Sciatic nerve (tissue), 2 donors: ENCODE measurements around the gene UBE2E1. TPM values are rescaled to one million over a fixed set of nuclear protein-coding genes. Genes with fewer than 3 reads are reported as not detected.

Source experiments
- ATAC-seq: fragments of 200-7000 bp; cut with Tn5 transposase; one replicate; pipeline ENCODE4 v1.9.1; 2020; ENCODE audit warnings: mild to moderate bottlenecking, moderate library complexity
- DNase-seq: peaks from one replicate; pipeline ENCODE4 v3.0.0-alpha.2; 2020; ENCODE audit warnings: low spot score
- intact Hi-C: fragments of 100-400 bp; cut with DNase I; formaldehyde crosslinking; loops from one replicate; pipeline ENCODE4 v1.14.2; 2022
- total RNA-seq: library from RNA; stranded (reverse); fragmentation: NEBNext Ultra II Directional; extraction: Animal tissue kit (Norgen Biotek cat#: 25700); gene quantifications from one replicate; pipeline ENCODE4 v1.2.1, GENCODE V29; 2021
- donor health status: DM: no; HTN: no; CAD: no.
- donor health status: DM: no; HTN: no; CAD: no.

The UBE2E1 gene
- total RNA-seq, 1 donor from 2014 or later: 152 TPM

DNA sequence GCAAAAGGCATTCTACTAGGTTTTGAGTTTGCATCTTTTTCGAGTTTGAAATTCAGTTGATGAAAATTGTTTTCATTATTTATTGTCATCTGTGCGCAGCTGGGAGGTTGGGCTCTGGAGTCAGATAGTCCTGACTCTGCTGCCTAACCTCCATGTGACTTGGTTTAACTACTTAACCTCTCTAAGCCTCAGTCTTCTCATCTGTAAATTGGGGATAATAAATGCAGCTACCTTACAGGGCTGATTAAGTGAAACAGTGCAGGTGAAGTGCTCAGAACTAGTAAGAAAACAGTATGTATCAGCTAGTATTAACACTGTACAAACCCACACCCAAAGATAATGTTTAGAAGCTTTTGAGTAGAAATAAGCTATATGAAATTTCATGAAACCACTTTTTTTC, 14.1 kb upstream of the UBE2E1 start:
- intact Hi-C loops: no loop called here
- no peak for ATAC-seq
- DNase-seq: no peak

DNA sequence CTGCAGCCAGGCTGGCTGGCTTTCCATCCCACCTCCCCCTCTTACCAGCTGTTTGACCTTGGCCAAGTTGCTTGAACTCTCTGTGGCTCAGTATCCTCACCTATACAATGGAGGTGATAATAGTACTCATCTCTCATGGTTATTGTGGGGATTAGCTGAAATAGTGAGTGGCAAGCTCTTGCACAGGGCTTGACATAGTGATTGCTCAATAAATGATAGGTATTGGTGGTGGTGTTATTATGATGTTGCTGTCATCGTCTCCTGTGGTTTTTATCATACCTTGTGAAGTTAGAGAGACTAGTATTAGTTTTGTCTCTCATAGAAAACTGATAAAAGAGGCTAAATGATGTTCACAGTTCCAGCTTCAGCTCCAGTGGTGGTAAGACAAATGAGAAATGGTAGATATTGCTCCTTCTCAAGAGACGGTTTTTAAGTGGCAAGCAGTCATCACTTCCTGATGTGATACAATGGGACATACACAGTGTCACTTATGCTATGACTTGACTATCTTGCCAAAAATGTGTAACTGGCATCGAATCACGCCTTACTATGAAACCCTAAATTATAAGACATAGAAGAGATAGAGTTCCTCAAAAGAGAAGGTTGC, 12.1 kb upstream of the UBE2E1 start:
- ATAC-seq: no peak
- intact Hi-C loops: no loop called here
- DNase-seq: no peak

DNA sequence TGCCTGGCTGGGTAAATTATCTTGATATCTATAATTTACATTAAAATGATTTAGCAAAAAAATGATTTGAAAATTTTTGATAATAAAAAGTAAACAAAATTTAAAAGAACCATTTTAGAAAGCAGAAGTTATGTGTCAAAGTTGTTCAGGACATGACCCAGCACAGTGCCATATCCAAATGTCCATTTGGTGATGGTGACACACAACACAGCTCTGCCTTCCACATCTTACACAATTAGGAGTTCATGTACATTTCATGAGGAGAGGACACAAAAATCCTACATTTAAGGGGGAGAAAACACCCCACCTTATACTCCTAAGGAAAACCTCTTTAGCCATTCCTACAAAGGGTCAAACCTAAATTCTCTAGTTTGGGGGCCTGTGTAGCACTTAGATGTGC, 10.7 kb upstream of the UBE2E1 start:
- DNase-seq (no peak), ATAC-seq (no peak)
- intact Hi-C loops: no loop called here

DNA sequence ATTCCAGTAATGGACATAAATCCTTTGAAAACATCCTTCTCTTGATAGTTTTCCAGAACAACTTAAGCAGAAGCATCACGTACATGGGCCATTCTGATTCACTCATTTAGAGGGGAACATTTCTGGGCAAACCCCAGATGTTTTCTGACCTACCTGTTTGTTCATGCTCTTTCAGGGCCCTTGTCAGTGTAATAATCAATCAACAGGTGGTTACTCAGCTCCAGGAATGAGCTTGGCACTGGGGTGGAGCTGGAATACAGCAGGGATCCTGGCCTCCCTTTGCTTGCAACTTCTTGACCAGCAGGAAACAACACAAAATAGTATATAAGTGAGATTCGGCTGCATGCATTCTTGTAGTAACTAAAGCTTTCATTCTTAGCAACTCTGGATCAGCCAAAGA, 9.2 kb upstream of the UBE2E1 start:
- no peak for DNase-seq
- no peak for ATAC-seq
- intact Hi-C loops: no loop called here

DNA sequence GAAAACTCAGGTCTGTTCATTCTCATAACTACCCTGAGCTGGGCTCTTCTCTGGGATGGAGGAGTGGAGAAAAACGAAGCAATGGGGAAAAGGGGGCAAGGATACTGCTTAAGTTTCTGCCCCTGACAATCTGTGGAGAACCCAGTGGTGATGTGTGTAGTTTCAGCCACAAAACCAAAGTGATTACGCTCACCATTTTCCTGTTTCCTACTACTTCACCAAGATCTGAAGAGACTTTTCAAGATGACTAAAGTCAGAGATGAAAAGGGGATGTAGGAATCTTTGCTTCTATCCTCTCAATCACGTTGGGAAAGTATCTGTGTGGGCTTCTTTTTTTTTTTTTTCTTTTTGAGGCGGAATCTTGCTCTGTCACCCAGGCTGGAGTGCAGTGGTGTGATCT, 8.3 kb upstream of the UBE2E1 start:
- no peak for DNase-seq
- intact Hi-C loops: no loop called here

DNA sequence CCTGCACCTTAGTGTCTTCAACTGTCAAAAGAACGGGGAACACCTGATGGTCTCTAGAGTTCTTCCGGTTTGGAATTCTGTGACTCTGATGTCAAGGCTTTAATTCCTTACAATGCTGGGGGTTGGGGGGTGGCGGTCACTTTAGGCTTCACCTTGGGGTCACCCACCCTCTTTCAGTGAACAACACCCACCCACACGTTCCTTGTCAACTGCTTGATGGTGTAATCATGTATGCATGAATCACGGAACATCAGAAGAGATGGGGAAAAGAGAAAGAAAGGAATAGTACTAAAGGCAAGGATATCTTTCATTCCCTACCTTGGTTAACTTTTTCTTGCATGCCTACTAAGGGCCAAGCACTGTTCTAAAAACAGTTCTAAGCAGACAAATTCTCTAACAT, 7.3 kb upstream of the UBE2E1 start:
- no peak for ATAC-seq

More for the DNA sequence above, 8.3 kb upstream of the UBE2E1 start:
- no peak for ATAC-seq

GRCh38 chr3:23798876-23799275, 6.9 kb upstream of the UBE2E1 start:
- ATAC-seq (no peak), DNase-seq (no peak)
- intact Hi-C loops: no loop called here

More for the DNA sequence above, 7.3 kb upstream of the UBE2E1 start:
- intact Hi-C loops: no loop called here
- no peak for DNase-seq

GRCh38 chr3:23800731-23801130, 5.0 kb upstream of the UBE2E1 start:
- no peak for DNase-seq
- ATAC-seq: peak; percentile 84
- intact Hi-C loops: no loop called here

DNA sequence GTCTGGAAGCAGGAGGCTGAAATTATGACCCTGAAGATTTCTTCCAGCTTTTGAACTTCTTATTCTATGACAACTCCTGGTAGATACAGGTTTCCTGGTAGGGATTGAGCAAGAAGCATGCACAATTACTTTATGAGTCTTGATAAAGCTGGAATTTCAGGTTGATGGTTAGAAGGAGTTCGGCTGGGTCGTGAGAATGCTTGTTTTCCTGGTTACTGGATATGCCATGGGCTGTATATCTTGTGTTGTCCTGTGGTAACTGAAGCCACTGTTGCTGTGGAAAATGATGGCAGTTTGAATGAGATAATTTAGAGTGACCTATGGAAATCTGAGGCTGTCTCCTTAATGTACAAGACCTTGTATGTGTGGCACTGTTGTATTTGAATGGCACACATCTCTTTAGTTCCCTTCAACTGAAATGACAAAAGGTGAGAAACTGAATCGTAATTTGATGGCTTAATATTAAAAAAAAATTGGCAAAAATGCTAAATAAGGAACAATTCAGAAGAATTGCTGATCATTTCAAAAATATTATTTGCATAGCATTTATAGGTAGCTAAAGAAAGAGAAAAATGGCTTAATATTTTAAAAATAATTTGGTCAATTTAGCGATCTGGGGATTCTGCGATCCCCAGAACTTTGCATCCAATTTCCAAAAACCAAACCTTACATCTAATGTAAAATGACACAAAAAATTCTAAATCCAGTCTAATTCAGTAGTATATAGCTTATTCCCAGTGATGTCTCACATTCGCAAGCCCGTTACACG, 1.1 kb upstream of the UBE2E1 start:
- no peak for DNase-seq
- intact Hi-C loops: no loop called here
- no peak for ATAC-seq

DNA sequence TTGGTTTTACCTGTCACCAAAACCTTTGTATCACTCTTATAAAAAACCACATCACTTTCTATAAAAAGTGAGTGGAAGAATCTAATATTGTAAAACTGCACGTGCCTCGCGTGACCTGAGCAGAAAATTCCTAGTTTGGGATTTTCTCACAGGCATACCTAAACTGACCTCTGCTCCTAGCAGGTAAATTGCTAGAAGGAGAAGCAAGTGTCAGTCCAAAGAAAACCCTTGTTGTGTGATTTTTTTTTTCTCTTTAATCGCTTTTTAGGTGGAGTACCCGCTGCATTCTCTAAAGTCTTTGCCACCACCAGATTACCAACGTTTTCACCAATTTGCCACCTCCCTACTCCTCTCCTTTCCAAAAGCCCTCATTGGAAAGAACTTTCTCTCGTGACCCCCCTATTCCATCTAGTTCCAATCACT, 534 bp upstream of the UBE2E1 start:
- ATAC-seq (no peak), DNase-seq (no peak)
- intact Hi-C loops: no loop called here

- intact Hi-C loops: no loop called here
- DNase-seq: peak; percentile 77
- peak; percentile 53 for ATAC-seq
These were observed 1.0 kb downstream of the UBE2E1 start for GRCh38 chr3:23806534-23807423.

- intact Hi-C loops: no loop called here
- DNase-seq (no peak), ATAC-seq (no peak)
These were observed 1.8 kb downstream of the UBE2E1 start for GRCh38 chr3:23807424-23808015.

DNA sequence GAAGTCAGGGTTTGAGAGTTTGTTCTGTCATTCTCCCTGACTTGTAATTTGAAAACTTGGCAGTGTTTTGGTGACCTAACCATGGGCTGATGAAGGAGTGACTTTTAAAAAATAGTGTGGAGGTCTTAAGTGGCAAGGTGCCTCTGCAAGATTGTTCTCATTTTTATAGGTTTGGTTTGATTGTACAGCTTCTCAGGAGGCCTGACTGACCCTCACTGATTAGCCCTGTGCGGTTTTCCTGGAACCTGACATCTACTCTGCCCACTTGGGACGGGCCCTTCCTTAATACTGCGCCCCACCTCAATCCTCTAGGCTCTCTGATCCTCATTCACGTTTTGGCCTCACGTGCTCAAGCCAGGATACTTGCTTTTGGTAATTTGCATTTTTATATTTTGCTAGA, 2.8 kb downstream of the UBE2E1 start:
- intact Hi-C loops: no loop called here
- DNase-seq (no peak), ATAC-seq (no peak)

DNA sequence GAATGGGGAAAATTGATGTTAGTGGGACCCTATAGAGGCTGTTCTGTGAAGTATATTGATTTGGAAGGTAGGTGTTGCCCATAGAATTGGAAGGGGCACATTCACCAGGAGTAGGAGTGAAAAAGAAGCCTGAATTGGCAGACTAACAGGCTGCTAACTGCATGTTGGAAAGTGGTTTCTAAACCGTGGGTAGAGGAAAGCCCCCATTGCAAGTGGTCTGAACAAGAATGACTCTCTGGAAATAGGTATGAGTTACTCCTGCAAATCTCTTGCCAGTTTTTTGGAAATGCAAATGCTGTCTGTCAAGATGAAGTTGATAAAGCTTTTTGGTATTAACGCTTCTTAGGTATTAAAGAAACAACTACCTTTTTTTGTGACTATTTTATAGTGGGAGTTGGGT, 3.5 kb downstream of the UBE2E1 start:
- intact Hi-C loops: no loop called here
- ATAC-seq (no peak), DNase-seq (no peak)

GRCh38 chr3:23809840-23810342, 4.1 kb downstream of the UBE2E1 start:
- DNase-seq: no peak
- intact Hi-C loops: no loop called here
- ATAC-seq: no peak

DNA sequence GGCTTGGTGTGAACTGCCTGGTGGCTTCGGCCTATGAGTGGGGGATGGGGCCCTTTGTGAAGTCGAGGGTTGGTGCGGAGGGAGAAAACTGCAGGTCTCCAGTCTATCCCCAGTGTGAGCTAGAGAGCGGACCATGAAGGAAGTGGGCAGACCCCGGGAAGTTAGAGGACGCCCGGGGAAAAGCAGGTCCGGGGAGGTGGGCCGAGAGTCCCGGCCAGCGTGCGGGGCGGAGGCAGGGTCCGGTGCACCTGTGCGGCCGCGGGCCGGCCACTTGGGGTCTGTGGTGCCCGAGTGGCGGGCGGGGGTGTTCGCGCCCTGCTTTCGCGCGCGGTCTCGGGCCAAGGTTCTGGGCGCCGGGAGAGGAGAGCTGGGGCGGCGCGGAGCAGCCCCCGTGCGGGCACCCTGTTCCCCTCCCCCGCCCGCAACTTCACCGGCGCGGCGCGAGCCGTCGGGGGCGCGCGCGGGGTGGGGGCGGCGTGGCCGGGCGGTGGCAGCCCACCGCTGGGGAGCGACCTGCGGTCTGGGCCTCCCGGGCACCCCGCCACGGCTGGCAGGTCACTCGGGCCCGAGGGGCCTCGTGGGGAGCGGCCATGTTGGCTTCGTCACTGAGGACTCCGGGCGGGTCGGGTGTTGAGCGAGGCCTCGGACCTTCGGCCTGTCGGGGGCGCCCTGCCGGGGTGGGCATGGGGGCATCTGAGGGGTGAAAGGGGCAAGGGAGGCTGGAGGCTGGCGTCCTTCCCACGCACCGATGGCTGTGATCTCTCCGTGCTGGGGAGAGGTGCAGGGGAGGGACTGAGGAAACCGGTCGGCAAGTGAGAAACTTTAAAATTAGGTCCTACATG, 4.8 kb downstream of the UBE2E1 start:
- intact Hi-C loops: no loop called here
- ATAC-seq (peak; percentile 48), DNase-seq (peak; percentile 77)

- DNase-seq (no peak), ATAC-seq (no peak)
- intact Hi-C loops: no loop called here
These were observed 5.4 kb downstream of the UBE2E1 start for GRCh38 chr3:23811185-23811527.

- intact Hi-C loops: no loop called here
- ATAC-seq (no peak), DNase-seq (no peak)
These were observed 6.2 kb downstream of the UBE2E1 start for GRCh38 chr3:23811919-23812318.

DNA sequence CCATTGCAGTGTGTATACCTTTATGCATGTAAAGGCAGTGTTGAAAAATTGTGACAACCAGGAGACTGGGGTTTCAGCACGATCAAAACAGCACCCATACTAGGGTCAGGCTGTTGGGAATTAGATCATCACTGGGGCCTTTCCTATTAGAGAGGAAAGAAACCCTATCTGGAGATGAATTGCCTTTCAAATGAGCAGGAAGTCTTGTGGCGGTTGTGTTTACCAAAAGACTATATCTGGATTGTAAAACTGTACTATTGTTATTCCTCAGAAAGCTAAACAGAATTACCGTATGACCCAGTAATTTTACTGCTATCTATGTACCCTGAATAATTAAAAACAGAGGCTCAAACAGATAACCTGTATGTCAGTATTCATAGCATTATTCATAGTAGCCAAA, 10.1 kb downstream of the UBE2E1 start:
- DNase-seq (no peak), ATAC-seq (no peak)
- intact Hi-C loops: no loop called here
